HL-60/S4 treated with phorbol 12-myristate 13-acetate at 8.2 ng/mL for 4 days and 3 days (cell line): ENCODE data around the gene EMC6.
"Not testable (repeated sequence)": the region's sequence is repeated elsewhere in the genome, so short reads cannot be mapped to it uniquely, and the experiment has no call there.

Experiments
- in situ Hi-C: fragments of 300-500 bp; cut with MboI; formaldehyde crosslinking; loops from 2 replicates; pipeline ENCODE4 v1.15.0; 2022; ENCODE audit warnings: low sequenced_read_pairs

EMC6 gene

DNA sequence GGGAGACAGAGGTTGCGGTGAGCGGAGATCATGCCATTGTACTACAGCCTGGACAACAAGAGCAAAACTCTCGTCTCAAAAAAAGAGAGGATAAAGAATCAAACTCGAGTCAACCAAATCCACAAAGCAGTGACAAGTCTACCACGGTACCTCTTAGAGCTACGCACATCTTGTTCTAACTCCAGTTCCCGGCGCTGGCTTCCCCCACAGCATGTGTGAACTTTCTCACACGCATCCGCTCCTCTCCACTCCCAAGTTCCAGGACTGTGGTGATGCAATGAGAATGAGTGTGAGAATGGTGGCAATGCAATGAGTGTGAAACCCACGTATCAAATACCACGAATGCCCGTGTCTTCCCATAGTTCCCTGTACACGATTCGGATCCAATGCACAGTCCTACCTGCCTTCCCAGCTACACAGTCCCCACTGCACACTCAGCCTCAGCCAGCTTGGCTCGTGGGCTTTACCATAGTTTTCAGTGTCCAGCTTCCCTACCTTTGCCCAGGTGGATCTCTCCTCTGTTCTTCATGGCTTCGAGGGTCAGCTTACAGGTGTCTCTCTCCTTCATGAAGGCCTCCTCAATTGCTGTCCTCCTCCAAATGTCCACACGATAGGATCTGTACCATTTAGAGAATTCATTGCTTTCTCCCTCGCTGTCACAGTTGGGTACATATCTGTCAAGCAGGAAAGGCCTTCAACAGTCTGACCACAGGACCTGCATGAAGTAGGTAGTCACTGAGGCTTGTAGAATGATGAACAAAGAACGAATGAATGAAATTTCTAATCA, 36.5 kb downstream of the EMC6 start:
- in situ Hi-C loops = no loop called here

DNA sequence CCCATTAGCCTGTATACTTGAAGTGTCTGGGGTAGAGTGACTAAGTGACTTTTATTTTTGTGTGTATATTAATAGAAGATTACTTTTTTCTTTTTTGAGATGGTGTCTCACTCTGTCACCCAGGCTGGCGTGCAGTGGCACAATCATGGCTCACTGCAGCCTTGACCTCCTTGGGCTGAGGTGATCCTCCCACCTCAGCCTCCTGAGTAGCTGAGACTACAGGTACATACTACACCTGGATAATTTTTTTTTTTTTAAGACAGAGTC, 37.0 kb downstream of the EMC6 start:
- in situ Hi-C loops = not testable (repeated sequence)

DNA sequence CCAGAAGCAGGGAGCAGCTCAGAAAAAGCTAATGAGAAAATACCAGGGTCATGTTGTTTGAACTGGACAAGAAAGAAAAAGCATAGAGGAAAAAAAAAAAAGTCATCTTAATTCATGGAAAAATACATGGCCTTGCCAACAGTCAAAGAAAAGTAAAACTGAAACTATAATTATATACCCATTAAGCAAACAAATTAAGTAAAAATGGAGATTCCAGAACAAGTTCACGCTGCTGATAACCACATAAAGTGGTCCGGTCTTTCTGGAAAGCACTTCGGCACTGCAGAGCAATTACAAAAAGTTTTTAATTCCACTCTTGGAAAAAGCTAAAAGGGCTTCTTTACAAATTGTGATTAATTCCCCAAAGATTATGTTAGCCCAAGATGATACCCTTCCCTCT, 39.8 kb downstream of the EMC6 start:
- in situ Hi-C loops = no loop called here

DNA sequence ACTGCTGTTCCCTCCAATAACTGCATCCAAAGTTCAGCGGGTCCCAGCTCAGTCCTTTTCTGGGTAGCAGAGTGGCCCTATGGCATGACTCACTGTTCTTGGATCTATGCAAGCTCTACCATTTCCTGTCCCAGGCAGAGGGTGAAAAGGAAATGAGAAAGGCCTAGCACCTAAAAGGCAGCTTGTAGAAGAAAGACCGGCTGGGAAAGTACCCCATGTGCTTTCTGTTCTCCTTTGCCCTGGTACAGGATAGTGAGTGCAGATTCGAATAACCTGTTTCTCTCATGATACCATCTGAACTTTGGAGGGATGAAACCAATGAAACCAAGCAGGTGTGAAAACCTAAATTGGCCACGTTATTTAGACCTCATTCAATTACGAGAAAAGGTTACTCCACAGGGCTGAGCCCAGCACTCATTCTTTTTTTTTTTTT, 42.4 kb downstream of the EMC6 start:
- in situ Hi-C loops = no loop called here

DNA sequence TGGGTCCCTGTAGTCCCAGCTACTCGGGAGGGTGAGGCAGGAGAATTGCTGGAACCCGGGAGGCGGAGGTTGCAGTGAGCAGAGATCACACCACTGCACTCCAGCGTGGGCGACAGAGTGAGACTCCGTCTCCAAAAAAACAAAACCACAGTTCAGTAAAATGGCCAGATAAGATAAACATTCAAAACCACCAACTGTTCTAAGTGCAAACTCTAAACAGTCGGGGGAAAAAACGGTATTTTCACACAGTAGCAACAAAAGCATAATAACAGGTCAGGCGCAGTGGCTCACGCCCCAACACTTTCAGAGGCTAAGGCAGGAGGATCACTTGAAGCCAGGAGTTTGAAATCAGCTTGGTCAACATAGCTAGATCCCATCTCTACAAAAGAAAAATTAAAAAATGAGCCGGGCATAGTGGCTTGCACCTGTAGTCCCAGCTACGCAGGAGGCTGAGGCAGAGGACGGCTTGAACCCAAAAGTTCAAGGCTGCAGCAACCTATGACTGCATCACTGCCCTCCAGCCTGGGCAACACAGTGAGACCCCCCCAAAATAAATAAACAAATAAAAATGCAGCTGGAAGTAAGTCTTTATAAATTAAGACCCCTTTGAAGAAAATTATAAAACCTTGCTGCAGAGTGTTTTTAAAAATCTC, 44.3 kb downstream of the EMC6 start:
- in situ Hi-C loops = no loop called here

DNA sequence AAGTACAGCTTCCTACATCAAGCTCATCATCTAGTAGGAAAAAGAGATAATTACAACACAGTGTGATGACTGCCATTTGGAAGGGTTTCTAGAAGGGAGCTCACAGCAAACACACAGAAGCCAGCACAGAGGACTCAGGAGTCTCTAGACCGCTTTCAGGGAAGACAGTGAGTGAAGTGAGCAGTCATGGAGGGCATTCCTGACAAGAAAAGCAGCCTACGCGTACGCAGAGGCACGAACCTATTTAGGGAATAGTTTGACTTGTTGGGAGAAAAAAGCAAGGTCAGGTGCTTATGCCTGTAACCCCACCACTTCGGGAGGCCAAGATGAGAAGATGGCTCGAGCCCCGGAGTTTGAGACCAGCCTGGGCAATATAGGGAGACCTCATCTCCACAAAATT, 46.7 kb downstream of the EMC6 start:
- in situ Hi-C loops = no loop called here

DNA sequence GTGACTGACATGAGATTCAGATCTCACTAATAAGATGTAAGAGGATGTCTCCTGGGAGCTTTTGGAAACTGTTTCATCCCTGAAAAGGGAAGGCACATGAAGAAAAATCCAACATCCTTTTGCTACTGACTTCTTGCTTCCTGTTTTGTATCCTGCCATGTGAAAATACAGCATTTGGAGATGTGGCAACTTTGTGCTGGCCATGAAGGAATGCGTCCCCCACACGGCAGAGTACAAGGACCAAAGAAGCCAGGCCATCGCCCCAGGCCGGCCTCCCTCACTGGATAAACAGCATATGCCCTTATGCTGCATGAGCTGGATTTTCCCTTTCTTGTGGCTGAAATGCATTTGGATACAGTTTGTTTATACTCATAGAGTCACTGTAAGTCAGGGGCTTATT, 49.6 kb downstream of the EMC6 start:
- in situ Hi-C loops = no loop called here

DNA sequence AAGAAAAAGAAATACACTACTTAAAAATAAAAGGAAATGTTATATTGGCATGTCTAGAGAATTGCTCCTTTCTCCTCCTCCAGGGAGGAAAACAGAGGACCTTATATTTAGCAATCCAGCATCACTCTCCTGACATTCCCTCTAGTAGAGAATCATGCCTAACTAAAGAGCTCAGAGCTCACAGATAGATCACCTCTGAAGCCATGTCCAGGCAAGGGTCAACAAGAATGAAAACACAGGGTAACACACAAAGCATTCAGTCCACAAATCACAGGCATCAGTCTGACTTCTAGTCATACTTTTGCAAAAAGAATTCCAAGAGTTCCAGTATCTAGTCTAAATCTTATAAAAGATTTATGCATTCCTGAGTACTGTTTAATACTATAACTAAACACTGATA, 50.7 kb downstream of the EMC6 start:
- in situ Hi-C loops = no loop called here
